ENCODE measurements around the gene RSL24D1.

DNA sequence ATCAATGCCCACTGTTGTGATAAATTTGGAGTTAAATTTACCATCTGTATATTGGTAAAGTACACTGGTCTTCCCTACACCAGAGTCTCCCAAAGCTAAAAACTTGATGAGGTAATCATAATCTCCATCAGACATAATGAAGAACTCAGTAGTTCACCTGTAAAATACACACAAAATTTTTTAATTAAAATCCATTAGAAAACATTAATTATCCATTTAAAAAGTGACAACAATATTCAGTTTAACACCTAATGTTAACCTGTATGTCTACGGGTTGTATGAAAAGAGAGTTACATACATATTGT is 38.0 kb upstream of the RSL24D1 start:
- TF ChIP-seq ZNF138 (CRISPR knock-in tag; conservative IDR thresholded peaks at IDR 0.05) (no peak), ELF4 (CRISPR knock-in tag; IDR thresholded peaks at IDR 0.05; ENCODE audit: low read depth) (no peak), MYBL2 (CRISPR knock-in tag; IDR thresholded peaks at IDR 0.05) (no peak), CREM (CRISPR knock-in tag; IDR thresholded peaks at IDR 0.05) (no peak)
- TF ChIP-seq, protein P1, sequence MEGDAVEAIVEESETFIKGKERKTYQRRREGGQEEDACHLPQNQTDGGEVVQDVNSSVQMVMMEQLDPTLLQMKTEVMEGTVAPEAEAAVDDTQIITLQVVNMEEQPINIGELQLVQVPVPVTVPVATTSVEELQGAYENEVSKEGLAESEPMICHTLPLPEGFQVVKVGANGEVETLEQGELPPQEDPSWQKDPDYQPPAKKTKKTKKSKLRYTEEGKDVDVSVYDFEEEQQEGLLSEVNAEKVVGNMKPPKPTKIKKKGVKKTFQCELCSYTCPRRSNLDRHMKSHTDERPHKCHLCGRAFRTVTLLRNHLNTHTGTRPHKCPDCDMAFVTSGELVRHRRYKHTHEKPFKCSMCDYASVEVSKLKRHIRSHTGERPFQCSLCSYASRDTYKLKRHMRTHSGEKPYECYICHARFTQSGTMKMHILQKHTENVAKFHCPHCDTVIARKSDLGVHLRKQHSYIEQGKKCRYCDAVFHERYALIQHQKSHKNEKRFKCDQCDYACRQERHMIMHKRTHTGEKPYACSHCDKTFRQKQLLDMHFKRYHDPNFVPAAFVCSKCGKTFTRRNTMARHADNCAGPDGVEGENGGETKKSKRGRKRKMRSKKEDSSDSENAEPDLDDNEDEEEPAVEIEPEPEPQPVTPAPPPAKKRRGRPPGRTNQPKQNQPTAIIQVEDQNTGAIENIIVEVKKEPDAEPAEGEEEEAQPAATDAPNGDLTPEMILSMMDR (IDR thresholded peaks at IDR 0.05) = no peak
- TF ChIP-seq, protein P2, sequence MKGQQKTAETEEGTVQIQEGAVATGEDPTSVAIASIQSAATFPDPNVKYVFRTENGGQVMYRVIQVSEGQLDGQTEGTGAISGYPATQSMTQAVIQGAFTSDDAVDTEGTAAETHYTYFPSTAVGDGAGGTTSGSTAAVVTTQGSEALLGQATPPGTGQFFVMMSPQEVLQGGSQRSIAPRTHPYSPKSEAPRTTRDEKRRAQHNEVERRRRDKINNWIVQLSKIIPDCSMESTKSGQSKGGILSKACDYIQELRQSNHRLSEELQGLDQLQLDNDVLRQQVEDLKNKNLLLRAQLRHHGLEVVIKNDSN (CRISPR knock-in tag; IDR thresholded peaks at IDR 0.05) = no peak

All from WTC11 (cell line).